Urothelium cell line (cell line): ENCODE measurements around the gene STRIP2.
"Not testable (repeated sequence)": the region's sequence is repeated elsewhere in the genome, so short reads cannot be mapped to it uniquely, and the experiment has no call there.

ENCODE experiments used
- DNase-seq: peaks from one replicate; pipeline ENCODE4 v3.0.0; 2011; ENCODE audit warnings: low spot score, mixed read lengths
- FAIRE-seq: peaks from 2 replicates; lab custom pipeline; 2011; peaks lifted over from hg19 to GRCh38; lab: Jason Lieb, UNC

Gene STRIP2, protein sequence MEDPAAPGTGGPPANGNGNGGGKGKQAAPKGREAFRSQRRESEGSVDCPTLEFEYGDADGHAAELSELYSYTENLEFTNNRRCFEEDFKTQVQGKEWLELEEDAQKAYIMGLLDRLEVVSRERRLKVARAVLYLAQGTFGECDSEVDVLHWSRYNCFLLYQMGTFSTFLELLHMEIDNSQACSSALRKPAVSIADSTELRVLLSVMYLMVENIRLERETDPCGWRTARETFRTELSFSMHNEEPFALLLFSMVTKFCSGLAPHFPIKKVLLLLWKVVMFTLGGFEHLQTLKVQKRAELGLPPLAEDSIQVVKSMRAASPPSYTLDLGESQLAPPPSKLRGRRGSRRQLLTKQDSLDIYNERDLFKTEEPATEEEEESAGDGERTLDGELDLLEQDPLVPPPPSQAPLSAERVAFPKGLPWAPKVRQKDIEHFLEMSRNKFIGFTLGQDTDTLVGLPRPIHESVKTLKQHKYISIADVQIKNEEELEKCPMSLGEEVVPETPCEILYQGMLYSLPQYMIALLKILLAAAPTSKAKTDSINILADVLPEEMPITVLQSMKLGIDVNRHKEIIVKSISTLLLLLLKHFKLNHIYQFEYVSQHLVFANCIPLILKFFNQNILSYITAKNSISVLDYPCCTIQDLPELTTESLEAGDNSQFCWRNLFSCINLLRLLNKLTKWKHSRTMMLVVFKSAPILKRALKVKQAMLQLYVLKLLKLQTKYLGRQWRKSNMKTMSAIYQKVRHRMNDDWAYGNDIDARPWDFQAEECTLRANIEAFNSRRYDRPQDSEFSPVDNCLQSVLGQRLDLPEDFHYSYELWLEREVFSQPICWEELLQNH

DNA sequence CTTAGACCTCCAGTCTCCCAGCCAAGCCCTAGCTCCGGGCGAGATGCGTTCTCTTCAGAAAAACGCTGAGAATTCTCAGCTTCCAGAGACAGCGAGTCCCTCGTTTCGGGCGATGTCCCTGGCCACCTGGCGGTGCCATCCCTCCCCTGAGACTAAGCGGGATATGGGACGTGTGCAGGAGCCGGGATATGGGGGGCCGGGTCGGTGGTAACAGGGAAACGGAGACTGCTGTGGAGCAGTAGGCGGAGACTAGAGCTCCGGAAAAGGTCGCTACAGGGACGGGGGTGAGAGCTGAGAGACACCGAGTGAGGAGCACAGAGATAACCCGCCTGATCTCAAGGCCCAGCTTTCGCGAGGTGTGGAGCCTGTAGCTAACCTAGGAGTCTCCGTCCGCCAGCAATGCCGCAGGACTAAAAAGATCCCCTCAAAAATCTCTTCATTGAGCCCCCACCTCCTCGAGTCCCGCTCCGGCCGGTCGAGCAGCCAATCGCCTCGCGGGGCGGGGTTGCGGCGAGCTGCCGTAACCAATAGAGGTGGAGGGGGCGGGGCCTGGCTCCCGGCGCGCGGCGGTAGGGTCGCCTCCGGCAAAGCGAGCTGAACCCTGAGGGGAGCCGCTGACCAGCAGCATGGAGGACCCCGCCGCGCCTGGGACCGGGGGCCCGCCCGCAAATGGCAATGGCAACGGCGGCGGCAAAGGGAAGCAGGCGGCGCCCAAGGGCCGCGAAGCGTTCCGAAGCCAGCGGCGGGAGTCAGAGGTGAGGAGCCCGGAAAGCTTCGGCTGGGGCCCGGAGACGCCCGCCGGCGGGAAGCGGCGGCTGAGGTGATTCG lies at the start of gene STRIP2:
Gene STRIP2 (plus strand): TSS at position 586 of the 828 bp plus-strand sequence. CDS start 41 bp downstream, at position 627.
- DNase-seq (peak; percentile 91), FAIRE-seq (no peak)

DNA sequence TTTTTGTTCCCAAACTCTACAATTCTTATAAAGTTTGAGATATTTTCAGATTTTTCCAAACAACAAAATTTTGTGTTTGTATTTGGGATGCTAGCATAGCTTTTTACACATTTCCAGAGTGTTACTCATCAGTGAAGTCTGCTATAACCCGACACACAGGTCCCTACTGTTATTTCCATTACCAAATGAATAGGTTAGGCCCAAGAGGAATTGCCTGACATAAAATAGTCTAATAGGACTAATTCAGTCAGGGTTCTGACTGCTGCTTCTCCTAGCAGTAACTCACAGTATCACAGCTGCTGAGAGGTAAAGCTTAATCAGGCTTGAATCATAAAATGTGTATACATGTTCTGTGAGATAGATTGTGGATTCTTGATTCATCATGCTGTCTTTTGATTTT lies 49.1 kb upstream of the STRIP2 start:
- DNase-seq (no peak), FAIRE-seq (no peak)

DNA sequence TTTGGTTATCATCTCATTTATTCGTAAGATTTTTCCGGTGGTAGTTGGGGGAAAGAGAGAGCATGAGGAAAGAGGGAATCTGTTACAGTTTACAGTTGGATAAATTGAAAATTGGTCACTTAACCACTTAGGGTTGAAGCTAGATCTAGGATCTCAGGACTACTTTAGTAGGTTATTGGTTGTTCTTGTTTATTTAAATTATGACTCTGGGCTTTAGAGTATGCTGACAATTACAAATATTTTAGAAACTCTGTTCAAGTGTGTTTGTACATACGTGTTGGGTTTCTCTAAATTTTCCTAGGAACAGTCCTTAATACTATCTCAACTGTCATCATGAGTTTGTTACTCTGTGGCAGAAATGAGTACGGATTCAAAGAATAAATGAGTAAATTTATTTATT lies 48.6 kb upstream of the STRIP2 start:
- no peak for FAIRE-seq
- DNase-seq = no peak

DNA sequence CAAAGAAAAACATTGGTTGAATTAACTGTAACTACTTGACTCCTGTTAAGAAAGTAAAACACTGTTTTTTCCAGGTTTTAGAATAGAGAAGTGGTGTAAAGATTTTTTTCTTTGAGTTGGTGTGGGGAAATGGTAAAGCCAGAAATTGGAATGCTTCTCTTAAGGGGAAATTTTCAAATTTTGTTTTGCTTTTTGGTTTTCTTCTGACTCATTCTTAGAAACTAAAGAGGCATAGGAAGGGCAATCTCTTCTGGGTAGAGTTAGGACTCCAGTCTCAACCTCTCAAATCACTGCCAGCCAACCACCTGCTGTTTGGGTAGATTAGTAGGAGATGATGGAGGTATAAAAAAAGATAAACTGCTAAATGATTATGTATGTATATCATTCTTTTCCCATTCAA lies 47.7 kb upstream of the STRIP2 start:
- no peak for DNase-seq
- no peak for FAIRE-seq

DNA sequence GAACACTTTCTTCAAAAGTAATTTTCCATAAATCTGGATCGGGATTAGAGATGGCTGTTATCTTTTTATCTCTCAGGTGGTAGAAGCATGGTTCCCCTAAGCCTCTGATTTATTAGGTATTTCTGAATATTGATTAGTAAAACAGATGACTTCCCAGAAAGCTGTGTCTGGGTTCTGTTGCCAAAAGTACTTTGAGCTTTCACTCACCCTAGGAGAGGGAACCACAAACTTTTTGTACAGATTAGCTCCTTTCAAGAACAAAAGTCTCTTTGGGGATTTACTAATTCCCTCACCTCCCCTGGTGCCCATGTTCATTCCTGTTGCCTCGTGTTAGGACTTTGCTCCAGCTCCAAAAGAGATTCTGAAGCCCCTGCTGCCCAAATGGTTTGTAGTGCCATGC lies 46.7 kb upstream of the STRIP2 start:
- DNase-seq (no peak), FAIRE-seq (no peak)

DNA sequence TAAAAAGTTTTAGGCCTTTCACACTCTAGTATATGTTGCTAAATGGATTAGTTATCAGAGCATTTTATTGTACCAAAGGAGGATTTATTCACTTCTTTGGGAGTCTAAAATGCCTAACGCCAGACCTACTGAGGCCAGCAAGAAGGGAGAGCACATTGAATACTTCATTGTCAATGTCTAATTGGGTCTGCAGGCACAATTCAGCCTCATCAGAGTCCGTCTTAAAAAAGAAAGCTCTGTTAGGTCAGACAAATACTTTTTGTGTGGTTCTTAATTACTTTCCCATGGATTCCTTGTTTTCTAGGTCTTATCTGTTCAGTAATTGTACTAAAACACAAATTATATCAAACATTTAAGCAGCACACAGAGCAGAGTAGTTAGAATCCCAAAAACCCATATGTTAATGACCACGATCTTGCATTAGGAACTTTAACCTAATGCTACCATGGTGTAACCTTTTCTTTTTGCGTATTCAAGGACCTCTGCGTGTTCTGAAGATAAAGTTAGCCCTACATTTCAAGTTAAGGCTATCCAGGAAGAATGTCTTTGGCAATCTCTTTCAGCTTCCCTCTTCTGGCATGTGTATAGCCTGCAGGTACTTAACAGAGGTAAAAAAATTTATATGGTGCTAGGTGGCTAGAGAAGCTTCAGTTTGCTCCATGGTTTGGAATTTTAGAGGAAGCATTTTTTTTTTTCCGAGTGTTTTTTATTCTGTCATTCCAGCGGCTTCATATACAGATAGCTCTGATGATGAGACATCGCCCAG lies 45.7 kb upstream of the STRIP2 start:
- FAIRE-seq (no peak), DNase-seq (no peak)

DNA sequence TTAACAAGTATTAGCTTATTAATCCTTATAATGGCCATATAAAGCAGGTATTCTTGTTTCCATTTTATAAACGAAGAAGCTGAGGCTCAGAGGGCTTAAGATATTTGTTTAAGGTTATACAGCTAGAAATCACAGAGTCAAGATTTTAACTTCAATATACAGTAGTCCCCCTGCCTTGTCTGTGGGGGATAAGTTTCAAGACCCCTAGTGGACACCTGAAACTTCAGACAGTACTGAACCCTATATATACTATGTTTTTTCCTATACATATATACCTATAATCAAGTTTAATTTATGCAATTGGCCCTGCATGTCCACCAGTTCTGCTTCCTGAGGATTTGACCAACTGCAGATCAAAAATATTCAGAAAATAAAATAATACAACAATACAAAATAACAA lies 44.4 kb upstream of the STRIP2 start:
- no peak for DNase-seq
- no peak for FAIRE-seq

DNA sequence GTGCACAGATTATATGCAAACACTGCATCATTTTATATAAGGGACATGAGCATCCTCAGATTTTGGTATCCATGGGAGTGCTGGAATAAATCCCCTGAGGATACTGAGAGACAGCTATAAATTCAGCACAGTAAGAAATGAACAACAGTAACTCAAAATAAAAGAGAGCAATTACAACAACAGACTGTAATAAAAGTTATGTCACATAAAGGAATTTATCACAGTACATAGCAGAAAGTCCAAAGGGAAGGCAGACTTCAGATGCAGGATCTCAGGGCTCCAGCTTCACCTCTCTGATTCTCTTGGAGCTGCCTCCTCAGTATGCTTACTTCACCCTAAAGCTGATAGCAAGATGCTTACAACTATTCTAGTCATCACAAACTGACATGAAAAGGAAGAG lies 43.9 kb upstream of the STRIP2 start:
- no peak for DNase-seq
- FAIRE-seq = no peak

DNA sequence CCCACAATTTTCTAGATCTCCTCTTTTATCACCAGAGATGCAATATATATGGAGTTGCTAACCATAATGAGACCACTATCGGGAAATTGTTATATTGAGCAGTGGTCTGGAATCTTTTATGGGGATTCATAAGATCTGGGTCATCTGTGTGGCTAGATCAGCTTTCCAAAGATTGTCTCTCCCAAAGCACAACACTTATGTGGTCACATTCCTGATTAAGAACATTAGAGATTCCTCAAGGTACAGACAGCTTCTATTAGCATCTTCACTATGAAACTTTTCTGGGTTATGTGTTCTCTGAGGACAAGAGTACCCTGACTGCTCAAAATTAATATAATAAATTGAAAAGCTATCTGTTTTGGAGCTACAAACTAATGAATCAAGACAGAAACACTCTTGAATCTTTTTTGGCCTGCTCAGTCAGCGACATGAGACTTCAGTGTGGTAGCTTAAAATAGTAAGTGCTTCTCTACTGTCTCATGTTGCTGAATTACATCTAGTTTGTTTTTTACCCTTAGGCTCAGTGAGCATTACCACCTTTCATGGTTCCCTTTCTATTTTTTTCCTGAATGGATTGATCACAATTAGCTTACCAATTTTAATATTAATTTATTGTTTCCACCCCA lies 42.6 kb upstream of the STRIP2 start:
- FAIRE-seq = no peak
- no peak for DNase-seq

DNA sequence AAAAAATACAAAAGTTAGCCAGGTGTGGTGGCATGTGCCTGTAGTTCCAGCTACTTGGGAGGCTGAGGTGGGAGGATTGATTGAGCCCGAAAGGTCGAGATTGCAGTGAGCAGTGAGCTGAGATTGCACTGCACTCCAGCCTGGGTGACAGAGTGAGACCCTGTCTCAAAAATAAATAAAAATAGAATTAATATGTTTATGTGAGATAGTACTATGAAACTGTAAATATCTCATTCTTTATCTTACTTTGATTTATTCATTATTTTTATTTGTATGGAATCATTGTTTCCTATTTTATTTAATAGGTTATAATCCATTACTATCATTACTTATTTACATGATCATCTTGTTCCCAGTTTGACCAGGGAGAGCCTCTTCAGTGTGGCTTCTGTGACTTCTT lies 41.0 kb upstream of the STRIP2 start:
- FAIRE-seq = no peak
- no peak for DNase-seq

DNA sequence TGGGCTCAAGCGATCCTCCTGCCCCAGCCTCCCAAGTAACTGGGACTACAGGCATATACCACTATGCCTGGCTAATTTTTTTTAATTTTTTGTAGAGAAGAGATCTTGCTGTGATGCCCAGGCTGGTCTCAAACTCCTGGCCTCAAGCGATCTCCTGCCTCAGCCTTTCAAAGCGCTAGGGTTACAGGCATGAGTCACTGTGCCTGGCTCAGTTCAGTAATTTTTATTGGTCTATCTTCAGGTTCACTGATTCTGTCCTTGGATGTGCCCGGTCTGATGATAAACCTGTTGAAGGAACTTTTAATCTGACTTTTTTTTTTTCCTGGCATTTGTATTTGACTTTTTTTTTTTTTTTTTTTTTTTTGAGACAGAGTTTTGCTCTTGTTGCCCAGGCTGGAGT lies 40.1 kb upstream of the STRIP2 start:
- DNase-seq = no peak
- FAIRE-seq = no peak

DNA sequence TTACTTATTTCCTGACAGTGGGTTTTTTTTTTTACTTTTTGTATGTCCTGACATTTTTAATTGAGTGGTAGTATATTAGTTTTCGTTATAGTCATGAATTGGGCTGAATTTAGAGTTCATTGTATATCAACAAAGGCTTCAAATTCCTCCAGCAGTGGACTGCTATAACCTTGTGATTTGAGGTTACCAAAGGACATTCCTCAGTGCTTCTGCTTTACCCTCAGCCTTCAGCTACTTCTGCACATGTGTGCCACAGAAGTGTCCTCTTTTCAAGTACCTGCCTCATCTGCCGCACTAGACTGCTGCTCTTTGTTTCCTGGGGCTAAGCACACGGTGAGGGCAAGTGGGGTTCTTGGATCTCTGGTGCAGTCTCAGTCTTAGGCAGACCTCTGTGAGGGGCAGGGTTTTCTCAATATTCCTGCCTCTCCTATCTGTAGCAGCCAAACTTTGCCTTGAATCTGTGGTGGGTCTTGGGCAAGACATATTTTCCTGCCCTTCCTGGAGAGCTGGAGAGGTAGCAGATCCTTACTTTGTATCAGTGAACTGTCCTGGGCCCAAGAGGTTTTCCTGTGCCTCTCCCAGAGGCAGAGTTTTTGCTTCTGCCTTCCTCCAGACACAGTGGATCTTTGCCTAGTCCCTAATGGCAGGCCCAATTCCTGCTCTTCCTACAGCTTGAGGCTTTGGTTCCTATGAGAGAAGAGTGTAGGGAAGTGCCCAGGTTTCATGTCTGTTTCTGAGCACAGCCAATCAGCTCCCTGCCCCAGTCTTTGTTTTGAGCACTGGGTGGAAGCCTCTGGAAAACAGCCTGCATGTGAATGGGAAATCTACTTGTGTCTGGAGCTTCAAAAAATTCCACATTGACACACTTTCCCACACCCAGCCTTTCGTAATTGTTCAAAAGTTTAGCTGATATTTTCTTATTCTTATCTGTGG lies 39.0 kb upstream of the STRIP2 start:
- DNase-seq (no peak), FAIRE-seq (no peak)

DNA sequence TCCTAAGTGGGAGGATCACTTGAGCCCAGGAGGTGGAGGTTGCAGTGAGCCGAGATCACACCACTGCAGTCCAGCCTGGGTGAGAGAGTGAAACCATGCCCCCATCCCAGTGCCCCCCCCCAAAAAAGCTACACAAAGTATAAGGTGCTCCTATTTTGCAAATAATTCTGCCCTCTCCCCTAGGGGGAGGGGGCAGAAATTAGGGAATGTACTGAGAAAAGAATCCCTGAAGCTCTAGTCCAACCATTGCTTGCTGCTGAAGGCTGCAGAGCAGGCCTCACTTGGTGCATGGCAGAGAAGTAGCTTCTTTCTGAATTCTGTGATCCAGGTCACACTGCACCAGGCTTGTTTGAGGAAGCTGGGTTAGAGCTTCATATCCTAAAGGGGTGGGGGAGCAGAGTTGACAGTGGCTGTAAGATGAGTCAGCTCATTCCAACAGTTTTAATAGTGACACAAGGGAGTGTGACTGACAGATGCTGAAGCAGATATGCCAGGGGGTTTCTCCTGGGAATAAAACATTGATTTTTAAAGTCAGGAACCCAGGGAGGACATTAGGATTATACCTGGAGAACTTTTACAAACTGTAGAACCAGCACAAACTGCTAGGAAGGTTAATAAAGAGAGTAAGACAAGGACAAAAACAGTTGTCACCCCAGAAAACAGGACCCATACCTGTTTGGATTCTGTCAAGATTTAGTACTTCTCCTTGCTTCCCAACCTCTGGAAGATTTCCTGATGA lies 32.8 kb upstream of the STRIP2 start:
- no peak for FAIRE-seq

DNA sequence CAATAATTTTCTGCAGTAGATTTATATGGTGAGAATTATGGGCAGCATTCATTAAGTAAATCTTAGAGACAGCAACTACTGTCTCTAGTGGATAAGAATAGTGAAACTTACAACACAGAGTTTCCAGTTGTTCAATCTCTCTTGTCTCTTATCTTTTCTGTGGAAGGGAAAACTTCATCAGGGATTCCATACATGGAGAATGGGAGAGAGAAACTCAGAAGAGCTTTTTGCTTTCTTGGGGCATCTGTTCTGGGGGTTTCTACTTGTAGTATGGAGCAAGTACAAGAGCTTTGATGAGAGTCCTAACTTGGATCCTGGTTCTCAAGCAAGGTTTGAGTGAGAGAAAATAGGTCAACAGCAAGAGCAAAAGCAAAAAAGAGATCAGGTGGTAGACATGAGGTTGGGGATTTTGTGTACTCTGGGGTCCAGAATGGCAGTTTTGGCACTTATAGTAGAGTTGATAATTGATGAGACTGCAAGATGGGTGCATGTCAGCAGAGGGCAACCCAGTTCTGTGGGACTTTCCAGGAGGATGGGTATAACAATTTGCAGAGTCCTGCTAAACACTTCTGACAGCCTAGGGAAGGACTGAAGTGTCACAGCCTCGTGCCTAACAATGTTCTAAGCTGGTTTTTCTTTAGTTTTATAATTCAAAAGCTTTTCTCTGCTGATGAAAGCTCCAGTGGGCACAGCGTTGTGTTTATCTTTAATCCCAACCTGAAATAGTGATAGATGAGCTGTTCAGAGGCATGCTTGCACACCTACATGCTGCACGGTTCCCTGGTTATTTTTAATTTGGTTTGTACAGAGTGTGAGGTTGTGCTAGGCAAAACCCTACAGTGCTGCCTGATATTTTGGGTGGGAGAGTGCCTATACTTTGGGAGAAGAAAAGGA lies 32.0 kb upstream of the STRIP2 start:
- FAIRE-seq (no peak), DNase-seq (no peak)

More for the DNA sequence above, 32.8 kb upstream of the STRIP2 start:
- peak; percentile 11 for DNase-seq

DNA sequence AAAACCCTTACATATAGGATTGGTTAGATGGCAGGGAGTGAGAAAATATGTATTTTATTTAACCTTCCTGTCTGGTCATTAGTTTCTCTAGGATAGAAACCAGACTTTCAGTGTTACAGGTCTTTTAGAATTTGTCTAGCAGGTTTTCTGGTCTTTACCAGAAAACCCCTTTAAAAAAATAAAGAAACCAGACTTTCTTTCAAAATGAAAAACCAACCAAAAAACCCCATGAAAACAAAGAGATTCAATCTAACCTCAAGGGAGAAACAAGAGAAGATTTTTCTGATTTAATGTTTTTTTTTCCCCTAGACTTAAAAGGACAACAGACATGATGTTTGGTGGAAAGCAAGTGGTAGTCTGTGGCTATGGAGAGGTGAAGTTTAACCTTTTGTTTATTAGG lies 28.7 kb upstream of the STRIP2 start:
- DNase-seq (no peak), FAIRE-seq (no peak)

DNA sequence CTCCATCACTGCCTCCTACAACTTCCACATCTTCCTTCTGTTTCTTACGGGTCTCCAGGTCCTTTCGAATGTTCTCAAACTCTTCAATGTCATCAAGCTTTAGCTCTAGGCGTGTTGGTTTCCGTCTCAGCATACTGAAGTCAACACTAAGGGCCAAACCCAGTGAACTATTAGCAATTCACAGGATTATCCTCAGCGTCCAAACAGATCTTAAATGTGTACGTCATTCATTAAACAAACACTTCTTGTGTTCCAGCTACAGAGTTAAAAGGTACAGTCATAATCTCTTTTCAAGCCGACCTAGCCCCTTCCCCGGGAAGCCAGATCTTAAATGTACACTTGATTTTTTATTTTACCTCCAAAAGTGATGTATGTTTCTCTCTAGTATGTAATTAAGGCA lies 24.0 kb upstream of the STRIP2 start:
- not testable (repeated sequence) for FAIRE-seq, DNase-seq

DNA sequence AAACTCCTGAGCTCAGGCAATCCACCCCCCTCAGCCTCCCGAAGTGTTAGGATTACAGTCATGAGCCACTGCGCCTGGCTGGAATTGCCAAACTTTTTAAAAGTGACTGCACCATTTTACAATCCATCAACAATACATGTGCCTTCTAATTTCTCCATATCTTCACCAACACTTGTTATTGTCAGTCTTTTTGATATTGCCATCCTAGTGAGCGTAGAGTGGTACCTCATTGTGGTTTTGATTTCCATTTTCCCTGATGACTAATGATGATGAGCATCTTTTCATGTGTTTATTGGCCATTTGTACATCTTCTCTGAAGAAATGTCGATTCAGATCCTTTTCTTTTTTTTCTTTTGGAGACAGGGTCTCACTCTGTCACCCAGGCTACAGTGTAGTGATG lies 21.7 kb upstream of the STRIP2 start:
- no peak for DNase-seq
- FAIRE-seq = no peak
